ENCODE results near the gene SLC25A3. TPM values are rescaled to one million over a fixed set of nuclear protein-coding genes. Genes with fewer than 3 reads are reported as not detected.
A peak's percentile ranks its signal among the peaks of the same experiment; 100 is the strongest.

The SLC25A3 gene
- total and polyA plus RNA-seq, 2 of the 13 experiments (the other 11 are each of a cell fraction or from before 2014, with no cell fraction given): 292 to 829 TPM

GRCh38 chr12:98644712-98645571 is 51.5 kb downstream of the SLC25A3 start, which contains the start of the genes APAF1 and IKBIP (continued):
- TF ChIP-seq ZNF142 (CRISPR knock-in tag; IDR thresholded peaks at IDR 0.05): no peak
- TF ChIP-seq ZNF609 (CRISPR knock-in tag; IDR thresholded peaks at IDR 0.05; ENCODE audit: borderline replicate concordance): peak; percentile 14; the same call in 1 of the 2 replicates
- no peak for TF ChIP-seq GFI1 (CRISPR knock-in tag; IDR thresholded peaks at IDR 0.05; ENCODE audit: borderline replicate concordance)
- TF ChIP-seq SP1 (IDR thresholded peaks at IDR 0.05): no peak
- TF ChIP-seq SP1 (CRISPR knock-in tag; IDR thresholded peaks at IDR 0.05): peak; percentile 84
- no peak for TF ChIP-seq ZNF30 (CRISPR knock-in tag; IDR thresholded peaks at IDR 0.05)
- TF ChIP-seq GATAD1 (CRISPR knock-in tag; IDR thresholded peaks at IDR 0.05): peak; percentile 86
- TF ChIP-seq ZNF362 (CRISPR knock-in tag; IDR thresholded peaks at IDR 0.05; ENCODE audit: borderline replicate concordance): peak; percentile 35; the same call in 1 of the 2 replicates
- no peak for TF ChIP-seq HHEX (CRISPR knock-in tag; IDR thresholded peaks at IDR 0.05)
- TF ChIP-seq MAX (IDR thresholded peaks at IDR 0.05): peak; percentile 34
- TF ChIP-seq MBNL3 (CRISPR knock-in tag; conservative IDR thresholded peaks at IDR 0.05): no peak
- peak; percentile 17; the same call in 1 of the 2 replicates for TF ChIP-seq MYPOP (CRISPR knock-in tag; IDR thresholded peaks at IDR 0.05)
- TF ChIP-seq TBL1XR1 (IDR thresholded peaks at IDR 0.05; ENCODE audit: borderline replicate concordance, low read length, partially characterized antibody): no peak
- TF ChIP-seq TGIF2 (CRISPR knock-in tag; IDR thresholded peaks at IDR 0.05): 0 out of 2 replicates have a peak, but pooled peaks have one; percentile 34
- no peak; the same call in 1 of the 2 replicates for TF ChIP-seq ZNF619 (CRISPR knock-in tag; IDR thresholded peaks at IDR 0.05)

Data from HepG2 (cell line).